HepG2 (cell line): ENCODE measurements around the gene OR2S2. TPM values are rescaled to one million over a fixed set of nuclear protein-coding genes. Genes with fewer than 3 reads are reported as not detected.

ENCODE experiments used
- ATM ChIP-seq: fragments of 450-650 bp; IDR thresholded peaks from 2 replicates; pipeline ENCODE4 v1.7.1; 2017; ENCODE audit warnings: mild to moderate bottlenecking, borderline replicate concordance
- MAZ ChIP-seq, 2 experiments: sonication (generic) in 1 of 2; formaldehyde crosslinking in 1 of 2; IDR thresholded peaks; 2 replicates each; pipeline versions ENCODE4 v1.5.0 to v1.6.1; 2012 to 2020; ENCODE audit warnings: low read depth in 2 of 2, mild to moderate bottlenecking in 2 of 2, borderline replicate concordance in 1 of 2, improper control_type of control experiment in 1 of 2, low read length in 1 of 2, missing genetic modification reagents in 1 of 2, moderate library complexity in 1 of 2
- MIER3 ChIP-seq: IDR thresholded peaks from 2 replicates; pipeline ENCODE4 v1.6.1; 2016; ENCODE audit warnings: missing compliant biosample characterization, borderline replicate concordance
- PITX1 ChIP-seq: sonication (generic); formaldehyde crosslinking; IDR thresholded peaks from 2 replicates; pipeline ENCODE4 v1.5.1; 2020; ENCODE audit warnings: mild to moderate bottlenecking, missing genetic modification reagents
- PRPF4 ChIP-seq: fragments of 200-400 bp; formaldehyde crosslinking; IDR thresholded peaks from 2 replicates; pipeline ENCODE4 v1.6.1; 2016; ENCODE audit warnings: low read length, low read depth; ENCODE audit not compliant: poor library complexity, severe bottlenecking
- RXRB ChIP-seq: IDR thresholded peaks from 2 replicates; pipeline ENCODE4 v1.6.1; 2016; ENCODE audit warnings: borderline replicate concordance, missing genetic modification reagents, missing compliant biosample characterization
- SALL2 ChIP-seq: sonication (generic); formaldehyde crosslinking; IDR thresholded peaks from 2 replicates; pipeline ENCODE4 v1.8.1; 2023; ENCODE audit warnings: mild to moderate bottlenecking, missing genetic modification reagents, inconsistent platforms
- TARDBP ChIP-seq: sonication (generic); formaldehyde crosslinking; IDR thresholded peaks from 2 replicates; pipeline ENCODE4 v1.8.0; 2022; ENCODE audit warnings: mild to moderate bottlenecking, missing genetic modification reagents
- ZMYM3 ChIP-seq: sonication (generic); formaldehyde crosslinking; IDR thresholded peaks from 2 replicates; pipeline ENCODE4 v1.5.1; 2020; ENCODE audit warnings: mild to moderate bottlenecking, missing genetic modification reagents
- ZNF224 ChIP-seq: sonication (generic); formaldehyde crosslinking; IDR thresholded peaks from 2 replicates; pipeline ENCODE4 v1.5.0; 2020; ENCODE audit warnings: mild to moderate bottlenecking, missing genetic modification reagents
- ZNF274 ChIP-seq: sonication (generic); formaldehyde crosslinking; IDR thresholded peaks from 2 replicates; pipeline ENCODE4 v1.5.1; 2020; ENCODE audit warnings: mild to moderate bottlenecking, missing genetic modification reagents
- polyA plus RNA-seq, 8 experiments: library from polyadenylated mRNA; depleted of rRNA in 3 of 8; stranded (reverse) in 7 of 8; unstranded in 1 of 8; fragments of >200 nt; fragmentation: Illumina TruSeq in 4 of 8; extraction: Trizol in 4 of 8; gene quantifications; 2 replicates each; pipeline versions ENCODE4 v1.2.1 to v1.2.3, GENCODE V29; 2011 to 2016; ENCODE audit warnings: low read depth in 4 of 8, missing spikeins in 1 of 8, mixed read lengths in 1 of 8; ENCODE audit not compliant: insufficient read depth in 1 of 8
- total RNA-seq, 5 experiments: library from RNA; depleted of rRNA; stranded (reverse); fragments of >200 nt; fragmentation: Illumina TruSeq; extraction: Trizol; gene quantifications; 2 replicates each; pipeline ENCODE4 v1.2.3, GENCODE V29; 2016; ENCODE audit warnings: low read depth in 1 of 5
- TF ChIP-seq, protein P1 (sequence below): sonication (generic); formaldehyde crosslinking; IDR thresholded peaks from 2 replicates; pipeline ENCODE4 v1.8.1; 2022; ENCODE audit warnings: low read depth, mild to moderate bottlenecking, missing genetic modification reagents
- TF ChIP-seq, protein P2 (sequence below): sonication (generic); formaldehyde crosslinking; IDR thresholded peaks from 2 replicates; pipeline ENCODE4 v1.4.0; 2020; ENCODE audit warnings: missing genetic modification reagents
- TF ChIP-seq, protein P3 (sequence below): sonication (generic); formaldehyde crosslinking; IDR thresholded peaks from 2 replicates; pipeline ENCODE4 v1.5.0; 2020; ENCODE audit warnings: mild to moderate bottlenecking, missing genetic modification reagents, moderate library complexity
- TF ChIP-seq, protein P4 (sequence below): sonication (generic); formaldehyde crosslinking; IDR thresholded peaks from 2 replicates; pipeline ENCODE4; 2020; ENCODE audit warnings: missing genetic modification reagents, mild to moderate bottlenecking, borderline replicate concordance
- TF ChIP-seq, protein P5 (sequence below): IDR thresholded peaks from 2 replicates; pipeline ENCODE4 v1.6.1; 2016; ENCODE audit warnings: missing genetic modification reagents, missing compliant biosample characterization
- TF ChIP-seq, protein P6 (sequence below): sonication (generic); formaldehyde crosslinking; conservative IDR thresholded peaks from 2 replicates; pipeline ENCODE4 v1.8.1; 2023; ENCODE audit warnings: missing genetic modification reagents

Gene OR2S2
- total and polyA plus RNA-seq, 2 of the 13 experiments (the other 11 are each of a cell fraction or from before 2014, with no cell fraction given): not detected

DNA sequence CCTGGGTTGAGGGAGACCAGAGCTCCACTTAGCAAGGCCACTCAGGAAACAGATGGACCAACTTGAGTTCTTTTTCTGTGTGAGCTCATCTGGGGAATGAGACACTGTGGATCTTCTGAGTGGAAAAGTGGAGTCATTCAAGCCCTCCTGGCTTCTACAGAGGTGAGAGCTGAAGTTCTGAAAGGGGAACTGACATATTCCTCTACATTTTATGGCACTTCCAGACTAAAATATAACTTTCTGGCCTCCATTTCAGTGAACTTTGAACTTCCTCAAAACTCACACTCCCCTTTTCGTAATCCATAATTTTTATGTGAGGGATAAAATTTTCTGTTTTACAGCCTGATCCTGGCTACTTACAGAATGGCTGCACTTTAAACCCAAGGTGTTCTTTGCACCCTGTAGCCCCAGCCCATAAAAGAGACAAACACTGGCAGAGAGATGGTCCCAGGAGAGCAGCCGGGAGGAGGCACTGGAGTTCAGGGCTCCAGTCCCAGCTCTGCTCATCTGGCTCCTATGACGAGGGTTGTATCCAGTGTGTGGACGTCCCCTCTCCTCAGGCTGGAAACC is 37.8 kb downstream of the OR2S2 start (continued):
- TF ChIP-seq, protein P1, sequence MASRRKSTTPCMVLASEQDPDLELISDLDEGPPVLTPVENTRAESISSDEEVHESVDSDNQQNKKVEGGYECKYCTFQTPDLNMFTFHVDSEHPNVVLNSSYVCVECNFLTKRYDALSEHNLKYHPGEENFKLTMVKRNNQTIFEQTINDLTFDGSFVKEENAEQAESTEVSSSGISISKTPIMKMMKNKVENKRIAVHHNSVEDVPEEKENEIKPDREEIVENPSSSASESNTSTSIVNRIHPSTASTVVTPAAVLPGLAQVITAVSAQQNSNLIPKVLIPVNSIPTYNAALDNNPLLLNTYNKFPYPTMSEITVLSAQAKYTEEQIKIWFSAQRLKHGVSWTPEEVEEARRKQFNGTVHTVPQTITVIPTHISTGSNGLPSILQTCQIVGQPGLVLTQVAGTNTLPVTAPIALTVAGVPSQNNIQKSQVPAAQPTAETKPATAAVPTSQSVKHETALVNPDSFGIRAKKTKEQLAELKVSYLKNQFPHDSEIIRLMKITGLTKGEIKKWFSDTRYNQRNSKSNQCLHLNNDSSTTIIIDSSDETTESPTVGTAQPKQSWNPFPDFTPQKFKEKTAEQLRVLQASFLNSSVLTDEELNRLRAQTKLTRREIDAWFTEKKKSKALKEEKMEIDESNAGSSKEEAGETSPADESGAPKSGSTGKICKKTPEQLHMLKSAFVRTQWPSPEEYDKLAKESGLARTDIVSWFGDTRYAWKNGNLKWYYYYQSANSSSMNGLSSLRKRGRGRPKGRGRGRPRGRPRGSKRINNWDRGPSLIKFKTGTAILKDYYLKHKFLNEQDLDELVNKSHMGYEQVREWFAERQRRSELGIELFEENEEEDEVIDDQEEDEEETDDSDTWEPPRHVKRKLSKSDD (CRISPR knock-in tag): no peak
- TF ChIP-seq ZMYM3 (CRISPR knock-in tag) (0 out of 2 replicates have a peak, but pooled peaks have one; percentile 45), MAZ (IDR thresholded peaks at IDR 0.05; ENCODE audit: borderline replicate concordance, low read depth, low read length) (no peak), MAZ (CRISPR knock-in tag; IDR thresholded peaks at IDR 0.05; ENCODE audit: low read depth) (no peak), SALL2 (CRISPR knock-in tag) (no peak), RXRB (no peak), MIER3 (CRISPR knock-in tag) (no peak), ZNF224 (CRISPR knock-in tag) (no peak), TARDBP (no peak; the same call in 1 of the 2 replicates), PRPF4 (no peak), PITX1 (CRISPR knock-in tag) (no peak), ZNF274 (CRISPR knock-in tag) (no peak), ATM (no peak)
- TF ChIP-seq, protein P2, sequence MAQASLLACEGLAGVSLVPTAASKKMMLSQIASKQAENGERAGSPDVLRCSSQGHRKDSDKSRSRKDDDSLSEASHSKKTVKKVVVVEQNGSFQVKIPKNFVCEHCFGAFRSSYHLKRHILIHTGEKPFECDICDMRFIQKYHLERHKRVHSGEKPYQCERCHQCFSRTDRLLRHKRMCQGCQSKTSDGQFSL (CRISPR knock-in tag): no peak
- TF ChIP-seq, protein P3, sequence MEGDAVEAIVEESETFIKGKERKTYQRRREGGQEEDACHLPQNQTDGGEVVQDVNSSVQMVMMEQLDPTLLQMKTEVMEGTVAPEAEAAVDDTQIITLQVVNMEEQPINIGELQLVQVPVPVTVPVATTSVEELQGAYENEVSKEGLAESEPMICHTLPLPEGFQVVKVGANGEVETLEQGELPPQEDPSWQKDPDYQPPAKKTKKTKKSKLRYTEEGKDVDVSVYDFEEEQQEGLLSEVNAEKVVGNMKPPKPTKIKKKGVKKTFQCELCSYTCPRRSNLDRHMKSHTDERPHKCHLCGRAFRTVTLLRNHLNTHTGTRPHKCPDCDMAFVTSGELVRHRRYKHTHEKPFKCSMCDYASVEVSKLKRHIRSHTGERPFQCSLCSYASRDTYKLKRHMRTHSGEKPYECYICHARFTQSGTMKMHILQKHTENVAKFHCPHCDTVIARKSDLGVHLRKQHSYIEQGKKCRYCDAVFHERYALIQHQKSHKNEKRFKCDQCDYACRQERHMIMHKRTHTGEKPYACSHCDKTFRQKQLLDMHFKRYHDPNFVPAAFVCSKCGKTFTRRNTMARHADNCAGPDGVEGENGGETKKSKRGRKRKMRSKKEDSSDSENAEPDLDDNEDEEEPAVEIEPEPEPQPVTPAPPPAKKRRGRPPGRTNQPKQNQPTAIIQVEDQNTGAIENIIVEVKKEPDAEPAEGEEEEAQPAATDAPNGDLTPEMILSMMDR (CRISPR knock-in tag): peak; percentile 67
- TF ChIP-seq, protein P4, sequence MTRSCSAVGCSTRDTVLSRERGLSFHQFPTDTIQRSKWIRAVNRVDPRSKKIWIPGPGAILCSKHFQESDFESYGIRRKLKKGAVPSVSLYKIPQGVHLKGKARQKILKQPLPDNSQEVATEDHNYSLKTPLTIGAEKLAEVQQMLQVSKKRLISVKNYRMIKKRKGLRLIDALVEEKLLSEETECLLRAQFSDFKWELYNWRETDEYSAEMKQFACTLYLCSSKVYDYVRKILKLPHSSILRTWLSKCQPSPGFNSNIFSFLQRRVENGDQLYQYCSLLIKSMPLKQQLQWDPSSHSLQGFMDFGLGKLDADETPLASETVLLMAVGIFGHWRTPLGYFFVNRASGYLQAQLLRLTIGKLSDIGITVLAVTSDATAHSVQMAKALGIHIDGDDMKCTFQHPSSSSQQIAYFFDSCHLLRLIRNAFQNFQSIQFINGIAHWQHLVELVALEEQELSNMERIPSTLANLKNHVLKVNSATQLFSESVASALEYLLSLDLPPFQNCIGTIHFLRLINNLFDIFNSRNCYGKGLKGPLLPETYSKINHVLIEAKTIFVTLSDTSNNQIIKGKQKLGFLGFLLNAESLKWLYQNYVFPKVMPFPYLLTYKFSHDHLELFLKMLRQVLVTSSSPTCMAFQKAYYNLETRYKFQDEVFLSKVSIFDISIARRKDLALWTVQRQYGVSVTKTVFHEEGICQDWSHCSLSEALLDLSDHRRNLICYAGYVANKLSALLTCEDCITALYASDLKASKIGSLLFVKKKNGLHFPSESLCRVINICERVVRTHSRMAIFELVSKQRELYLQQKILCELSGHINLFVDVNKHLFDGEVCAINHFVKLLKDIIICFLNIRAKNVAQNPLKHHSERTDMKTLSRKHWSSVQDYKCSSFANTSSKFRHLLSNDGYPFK (CRISPR knock-in tag): no peak
- TF ChIP-seq, protein P5, sequence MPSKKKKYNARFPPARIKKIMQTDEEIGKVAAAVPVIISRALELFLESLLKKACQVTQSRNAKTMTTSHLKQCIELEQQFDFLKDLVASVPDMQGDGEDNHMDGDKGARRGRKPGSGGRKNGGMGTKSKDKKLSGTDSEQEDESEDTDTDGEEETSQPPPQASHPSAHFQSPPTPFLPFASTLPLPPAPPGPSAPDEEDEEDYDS: 0 out of 2 replicates have a peak, but pooled peaks have one; percentile 11
- TF ChIP-seq, protein P6, sequence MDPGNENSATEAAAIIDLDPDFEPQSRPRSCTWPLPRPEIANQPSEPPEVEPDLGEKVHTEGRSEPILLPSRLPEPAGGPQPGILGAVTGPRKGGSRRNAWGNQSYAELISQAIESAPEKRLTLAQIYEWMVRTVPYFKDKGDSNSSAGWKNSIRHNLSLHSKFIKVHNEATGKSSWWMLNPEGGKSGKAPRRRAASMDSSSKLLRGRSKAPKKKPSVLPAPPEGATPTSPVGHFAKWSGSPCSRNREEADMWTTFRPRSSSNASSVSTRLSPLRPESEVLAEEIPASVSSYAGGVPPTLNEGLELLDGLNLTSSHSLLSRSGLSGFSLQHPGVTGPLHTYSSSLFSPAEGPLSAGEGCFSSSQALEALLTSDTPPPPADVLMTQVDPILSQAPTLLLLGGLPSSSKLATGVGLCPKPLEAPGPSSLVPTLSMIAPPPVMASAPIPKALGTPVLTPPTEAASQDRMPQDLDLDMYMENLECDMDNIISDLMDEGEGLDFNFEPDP (CRISPR knock-in tag): no peak
